B cell (primary cell): ENCODE measurements around the gene OGDH. TPM values are rescaled to one million over a fixed set of nuclear protein-coding genes. Genes with fewer than 3 reads are reported as not detected.

Experiments
- ATAC-seq: fragments of 200-7000 bp; cut with Tn5 transposase; one replicate; pipeline ENCODE4 v1.10.0; 2021; ENCODE audit warnings: low read depth, mild to moderate bottlenecking, moderate number of reproducible peaks, moderate library complexity
- CTCF ChIA-PET: fragments of 350-600 bp; sonication (Branson Sonifier 250); formaldehyde crosslinking; loops from one replicate; lab custom pipeline; 2021; ENCODE audit warnings: antibody characterized with exemption, inconsistent platforms; lab: Charles Lee
- POLR2A ChIA-PET: fragments of 350-600 bp; sonication (Branson Sonifier 250); formaldehyde crosslinking; loops from one replicate; lab custom pipeline; 2021; ENCODE audit warnings: antibody characterized with exemption; lab: Charles Lee
- DNase-seq: peaks from one replicate; pipeline ENCODE4 v3.0.0; 2013
- H2AFZ ChIP-seq: 2 replicates; pipeline ENCODE4 v1.6.1; 2012; ENCODE audit warnings: mild to moderate bottlenecking, low read depth, low read length; ENCODE audit not compliant: insufficient read depth, poor library complexity, severe bottlenecking
- H3K27ac ChIP-seq, 2 donors: 1 replicate in 1 of 2; 2 replicates in 1 of 2; pipeline ENCODE4 v1.5.1; 2012 to 2013; ENCODE audit warnings: low read length in 2 of 2, mild to moderate bottlenecking in 2 of 2, moderate library complexity in 1 of 2
- H3K27me3 ChIP-seq, 4 experiments: fragments of 200-600 bp in 1 of 4; sonication (generic) in 1 of 4; replicated peaks in 1 of 4; 1 replicate in 2 of 4; 2 replicates in 2 of 4; pipeline versions ENCODE4 v1.6.1 to v1.7.0; 2013 to 2016; ENCODE audit warnings: low read length in 3 of 4, mild to moderate bottlenecking in 2 of 4, mixed read lengths in 1 of 4, moderate library complexity in 1 of 4; ENCODE audit not compliant: insufficient read depth in 4 of 4, control insufficient read depth in 3 of 4; ENCODE audit errors: control extremely low read depth in 1 of 4
- H3K36me3 ChIP-seq, 2 experiments: replicated peaks in 1 of 2; 1 replicate in 1 of 2; 2 replicates in 1 of 2; pipeline versions ENCODE4 v1.6.1 to v1.7.1; 2013; ENCODE audit warnings: low read length in 1 of 2; ENCODE audit not compliant: insufficient read depth in 2 of 2, control insufficient read depth in 1 of 2; ENCODE audit errors: control extremely low read depth in 1 of 2, extremely low read depth in 1 of 2
- H3K4me1 ChIP-seq, 2 donors: fragments of 200-600 bp in 1 of 2; sonication (generic) in 1 of 2; 1 replicate in 1 of 2; 2 replicates in 1 of 2; pipeline versions ENCODE4 v1.5.1 to v1.6.1; 2013 to 2017; ENCODE audit warnings: low read length in 2 of 2; ENCODE audit not compliant: control insufficient read depth in 2 of 2, insufficient read depth in 2 of 2
- H3K4me2 ChIP-seq: replicated peaks from 2 replicates; pipeline ENCODE3; 2012; ENCODE audit warnings: mild to moderate bottlenecking, low read depth, low read length; ENCODE audit not compliant: poor library complexity, severe bottlenecking
- H3K4me3 ChIP-seq, 5 experiments: fragments of 200-600 bp in 1 of 5; sonication (generic) in 1 of 5; 1 replicate in 3 of 5; 2 replicates in 2 of 5; pipeline versions ENCODE4 v1.5.1 to v1.7.0; 2011 to 2016; ENCODE audit warnings: low read length in 4 of 5, mild to moderate bottlenecking in 4 of 5, low read depth in 2 of 5, control low read depth in 1 of 5, moderate library complexity in 1 of 5; ENCODE audit not compliant: insufficient read depth in 1 of 5; ENCODE audit errors: control extremely low read depth in 1 of 5, extremely low read depth in 1 of 5
- H3K79me2 ChIP-seq: fragments of 200-600 bp; sonication (generic); one replicate; pipeline ENCODE4 v1.6.0; 2016; ENCODE audit warnings: low read length; ENCODE audit not compliant: control insufficient read depth, insufficient read depth
- H3K9ac ChIP-seq: fragments of 200-600 bp; sonication (generic); 2 replicates; pipeline ENCODE4 v1.6.1; 2017; ENCODE audit warnings: mild to moderate bottlenecking, low read length, moderate library complexity
- H3K9me3 ChIP-seq, 3 donors: one replicate each; pipeline versions ENCODE4 v1.6.1 to v1.7.1; 2013; ENCODE audit warnings: low read length in 2 of 3; ENCODE audit not compliant: control insufficient read depth in 2 of 3, insufficient read depth in 1 of 3; ENCODE audit errors: control extremely low read depth in 1 of 3
- H4K20me1 ChIP-seq: 2 replicates; pipeline ENCODE4 v1.6.0; 2012; ENCODE audit warnings: mild to moderate bottlenecking, low read length; ENCODE audit not compliant: insufficient read depth, control insufficient read depth, poor library complexity, severe bottlenecking
- H3K27ac Mint-ChIP-seq: one replicate; pipeline ENCODE4 v1.8.0; 2021; ENCODE audit warnings: mixed read lengths
- H3K27me3 Mint-ChIP-seq: one replicate; pipeline ENCODE4 v1.8.0; 2021; ENCODE audit warnings: mixed read lengths
- H3K4me1 Mint-ChIP-seq: one replicate; pipeline ENCODE4 v1.8.0; 2021; ENCODE audit warnings: mixed read lengths
- H3K4me3 Mint-ChIP-seq: one replicate; pipeline ENCODE4 v1.8.0; 2021; ENCODE audit warnings: mixed read lengths
- H3K9me3 Mint-ChIP-seq: one replicate; pipeline ENCODE4 v1.8.0; 2022; ENCODE audit warnings: mixed read lengths; ENCODE audit not compliant: insufficient read depth
- EZH2 ChIP-seq: IDR thresholded peaks from 2 replicates; pipeline ENCODE4 v1.6.1; 2012; ENCODE audit warnings: borderline replicate concordance, low read depth, mild to moderate bottlenecking, moderate library complexity, low read length; ENCODE audit not compliant: insufficient read depth, poor library complexity, severe bottlenecking
- WGBS: methylation state at CpG from one replicate; pipeline ENCODE4 v1.1.5; 2013; ENCODE audit warnings: missing lambda C conversion rate; ENCODE audit not compliant: insufficient coverage; 5-methylcytosine and 5-hydroxymethylcytosine counted together
- intact Hi-C: fragments of 100-400 bp; cut with micrococcal nuclease; formaldehyde crosslinking; loops from one replicate; pipeline ENCODE4 v1.10.0; 2022
- polyA plus RNA-seq: library from polyadenylated mRNA; depleted of rRNA; stranded (reverse); fragments of >200 nt; gene quantifications from 2 replicates; pipeline ENCODE4 v1.2.3, GENCODE V29; 2012
- total RNA-seq, 2 donors: library from RNA; stranded (reverse); fragments of 120-200 nt in 1 of 2; gene quantifications; 1 replicate in 1 of 2; 2 replicates in 1 of 2; pipeline versions ENCODE4 v1.2.3 to v1.2.4, GENCODE V29; 2013 to 2022
- TF ChIP-seq, protein P1 (sequence below): fragments of 200-600 bp; IDR thresholded peaks from one replicate; pipeline ENCODE4 v1.8.0; 2022; ENCODE audit warnings: antibody characterized with exemption, mild to moderate bottlenecking

The OGDH gene
- total and polyA plus RNA-seq, 2 donors (not counting 1 experiment from before 2014, with no cell fraction given): 42.6 to 80.2 TPM

DNA sequence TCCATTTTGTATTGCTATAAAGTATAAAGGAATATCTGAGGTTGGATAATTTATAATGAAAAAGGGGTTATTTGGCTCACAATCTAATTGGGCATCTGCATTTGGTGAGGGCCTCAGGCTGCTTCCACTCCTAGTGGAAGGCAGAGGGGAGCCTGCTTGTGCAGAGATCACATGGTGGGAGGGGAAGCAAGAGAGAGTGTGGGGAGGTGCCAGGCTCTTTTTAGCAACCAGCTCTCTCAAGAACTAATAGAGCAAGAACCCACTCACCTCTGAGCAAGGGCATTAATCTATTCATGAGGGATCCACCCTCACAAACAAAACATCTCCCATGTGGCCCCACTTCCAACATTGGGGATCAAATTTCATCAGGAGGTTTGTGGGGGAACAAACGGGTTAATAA is 64.6 kb downstream of the OGDH start:
- ATAC-seq: no peak
- H3K36me3 ChIP-seq: peaks cover 7 to 50% of the 10 kb centered on the region in 2 experiments
- H3K4me3 Mint-ChIP-seq: no peak overlapping the region
- H3K27ac ChIP-seq: no peak overlapping the region
- no peaks in the 10 kb centered on the region for H3K4me1 ChIP-seq
- H3K79me2 ChIP-seq: peaks cover 5% of the 10 kb centered on the region
- CTCF ChIA-PET: no interaction called here
- H3K27ac Mint-ChIP-seq: no peak overlapping the region
- H2AFZ ChIP-seq: no peak overlapping the region
- no peaks in the 10 kb centered on the region for H3K27me3 ChIP-seq
- 100% methylated on average over 1 of the region's 1 CpG for WGBS
- no peak for DNase-seq
- peaks cover 5% of the 10 kb centered on the region for H3K4me1 Mint-ChIP-seq
- no peak overlapping the region for H3K9ac ChIP-seq
- no peaks in the 10 kb centered on the region for H3K9me3 ChIP-seq
- no peaks in the 10 kb centered on the region for H3K9me3 Mint-ChIP-seq
- peaks cover 4% of the 10 kb centered on the region for H4K20me1 ChIP-seq
- no peak for TF ChIP-seq EZH2
- TF ChIP-seq, protein P1, sequence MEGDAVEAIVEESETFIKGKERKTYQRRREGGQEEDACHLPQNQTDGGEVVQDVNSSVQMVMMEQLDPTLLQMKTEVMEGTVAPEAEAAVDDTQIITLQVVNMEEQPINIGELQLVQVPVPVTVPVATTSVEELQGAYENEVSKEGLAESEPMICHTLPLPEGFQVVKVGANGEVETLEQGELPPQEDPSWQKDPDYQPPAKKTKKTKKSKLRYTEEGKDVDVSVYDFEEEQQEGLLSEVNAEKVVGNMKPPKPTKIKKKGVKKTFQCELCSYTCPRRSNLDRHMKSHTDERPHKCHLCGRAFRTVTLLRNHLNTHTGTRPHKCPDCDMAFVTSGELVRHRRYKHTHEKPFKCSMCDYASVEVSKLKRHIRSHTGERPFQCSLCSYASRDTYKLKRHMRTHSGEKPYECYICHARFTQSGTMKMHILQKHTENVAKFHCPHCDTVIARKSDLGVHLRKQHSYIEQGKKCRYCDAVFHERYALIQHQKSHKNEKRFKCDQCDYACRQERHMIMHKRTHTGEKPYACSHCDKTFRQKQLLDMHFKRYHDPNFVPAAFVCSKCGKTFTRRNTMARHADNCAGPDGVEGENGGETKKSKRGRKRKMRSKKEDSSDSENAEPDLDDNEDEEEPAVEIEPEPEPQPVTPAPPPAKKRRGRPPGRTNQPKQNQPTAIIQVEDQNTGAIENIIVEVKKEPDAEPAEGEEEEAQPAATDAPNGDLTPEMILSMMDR: no peak
- no peaks in the 10 kb centered on the region for H3K27me3 Mint-ChIP-seq
- intact Hi-C loops: no loop called here
- POLR2A ChIA-PET: interaction anchor here (0.6 kb wide), 1 partner anchor 98 kb away, joined by 3 read pairs; no protein-coding TSS in a partner anchor
- H3K4me2 ChIP-seq: no peak overlapping the region
- no peak overlapping the region for H3K4me3 ChIP-seq

DNA sequence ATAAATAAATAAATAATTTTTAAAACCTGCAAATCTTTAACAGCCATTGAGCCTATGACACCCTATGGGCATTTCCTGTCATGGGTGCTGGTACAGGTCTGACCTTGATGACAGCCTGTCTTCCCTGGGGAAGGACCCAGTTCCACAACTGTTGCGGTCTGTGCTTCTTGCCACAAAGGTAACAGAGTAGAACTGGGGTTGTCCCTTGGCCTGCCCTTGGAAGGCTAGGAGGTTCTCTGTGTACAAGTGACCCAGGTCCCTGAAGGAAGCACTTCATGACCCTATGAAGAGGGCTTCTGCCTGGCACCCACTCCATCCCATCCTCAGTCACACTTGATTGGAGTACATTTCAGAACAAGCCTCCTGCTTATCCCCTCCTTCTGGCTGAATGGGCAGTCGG is 66.9 kb downstream of the OGDH start:
- Histone ChIP-seq H3K9me3 (no peaks in the 10 kb centered on the region), H3K79me2 (peaks cover 4% of the 10 kb centered on the region), H3K9ac (no peak overlapping the region), H2AFZ (no peak overlapping the region), H3K36me3 (peaks cover 7 to 41% of the 10 kb centered on the region in 2 experiments), H3K27ac (no peak overlapping the region), H3K4me1 (no peaks in the 10 kb centered on the region), H3K4me2 (no peak overlapping the region), H3K4me3 (no peak overlapping the region), H3K27me3 (no peaks in the 10 kb centered on the region), H4K20me1 (peaks cover 4% of the 10 kb centered on the region)
- WGBS: 67% methylated on average over 1 of the region's 2 CpGs
- Mint-ChIP-seq H3K4me1 (no peaks in the 10 kb centered on the region), H3K4me3 (no peak overlapping the region), H3K9me3 (no peaks in the 10 kb centered on the region), H3K27ac (no peak overlapping the region), H3K27me3 (no peaks in the 10 kb centered on the region)
- CTCF ChIA-PET: interaction anchor here (0.6 kb wide), 1 partner anchor 40 kb away, joined by 3 read pairs; no protein-coding TSS in a partner anchor
- TF ChIP-seq, protein P1: no peak
- TF ChIP-seq EZH2: no peak
- POLR2A ChIA-PET: no interaction called here
- ATAC-seq (no peak), DNase-seq (no peak)
- intact Hi-C loops: no loop called here
